DMS114 treated with DMSO at 0.1 percent for 48 hours (cell line): ENCODE data around the gene CYP4F12.
"Not testable (repeated sequence)": the region's sequence is repeated elsewhere in the genome, so short reads cannot be mapped to it uniquely, and the experiment has no call there.

Experiments used
- DNase-seq: peaks from one replicate; lab custom pipeline; 2025; ENCODE audit not compliant: unreplicated experiment; lab: John Stamatoyannopoulos, UW

Gene CYP4F12

GRCh38 chr19:15649526-15649925 lies 23.4 kb upstream of the CYP4F12 start:
- no peak for DNase-seq

DNA sequence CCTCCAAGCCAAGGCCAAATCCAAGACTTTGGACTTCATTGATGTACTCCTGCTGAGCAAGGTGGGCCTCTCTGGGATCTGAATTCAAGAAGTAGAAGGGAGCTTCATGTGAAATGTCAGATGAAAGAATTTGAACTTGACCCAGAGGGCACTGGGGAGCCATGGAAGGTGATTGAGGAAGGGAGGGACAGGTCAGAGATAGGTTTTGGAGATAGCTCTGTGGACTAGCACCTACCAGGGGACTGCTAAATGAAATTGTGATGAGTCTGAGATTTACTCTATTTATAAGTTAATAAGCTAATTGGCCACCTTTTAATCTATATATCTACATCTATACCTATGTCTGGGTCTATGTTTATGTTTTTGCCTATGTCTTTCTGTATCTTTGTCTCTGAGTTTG lies 22.8 kb upstream of the CYP4F12 start:
- not testable (repeated sequence) for DNase-seq

DNA sequence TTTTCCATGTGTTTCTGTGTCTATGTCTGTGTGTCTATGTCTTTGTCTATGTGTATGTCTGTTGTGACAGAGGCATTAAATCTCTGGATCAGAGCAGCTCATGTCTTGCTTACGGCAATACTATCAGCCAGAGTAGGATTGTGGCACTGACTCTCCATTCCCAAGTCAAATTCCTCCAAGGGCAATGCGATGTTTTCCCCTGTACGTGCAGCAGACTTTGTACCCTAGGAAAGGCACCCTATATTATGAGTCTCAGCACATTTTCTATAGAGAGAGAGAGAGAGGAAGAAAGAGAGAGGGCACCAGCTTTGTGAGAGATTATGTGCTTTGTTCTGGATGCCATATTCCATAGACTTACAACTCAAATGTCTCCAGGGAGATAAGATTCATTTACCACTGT lies 21.1 kb upstream of the CYP4F12 start:
- DNase-seq, result no peak

GRCh38 chr19:15652559-15653278 lies 20.2 kb upstream of the CYP4F12 start:
- no peak for DNase-seq

DNA sequence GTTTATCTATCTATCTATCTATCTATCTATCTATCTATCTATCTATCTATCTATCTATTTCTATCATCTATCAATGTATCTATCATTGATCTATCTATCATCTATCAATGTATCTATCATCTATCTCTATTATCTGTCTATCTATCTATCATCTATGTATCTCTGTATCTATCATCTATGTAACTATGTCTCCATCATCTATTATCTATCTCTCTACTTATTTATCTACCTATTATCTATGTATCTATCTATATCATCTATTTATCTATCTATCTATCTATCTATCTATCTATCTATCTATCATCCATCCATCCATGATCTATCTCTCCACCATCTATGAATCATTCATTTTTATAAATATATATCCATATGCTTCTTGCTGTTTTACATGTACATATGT lies 16.4 kb upstream of the CYP4F12 start:
- DNase-seq, result no peak

- no peak for DNase-seq
These were observed 9.6 kb upstream of the CYP4F12 start for GRCh38 chr19:15663247-15663646.

DNA sequence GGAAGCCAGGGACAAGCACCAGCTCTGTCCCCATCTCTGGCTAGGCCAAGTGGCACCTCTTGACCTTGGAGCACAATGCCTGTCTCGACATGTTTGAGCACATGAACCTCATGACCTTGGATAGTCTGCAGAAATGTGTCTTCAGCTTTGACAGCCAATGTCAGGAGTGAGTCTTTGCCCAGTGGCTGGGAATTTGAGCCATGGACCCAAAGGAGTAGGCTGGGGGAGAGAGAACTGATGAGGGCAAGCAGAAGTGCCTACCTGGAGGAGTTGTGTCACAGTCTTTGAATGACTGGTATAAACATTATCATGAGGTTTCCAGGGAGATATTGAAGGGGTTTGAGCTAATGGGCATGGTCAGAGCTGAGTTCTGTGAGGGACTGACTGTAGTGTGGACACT lies 6.7 kb upstream of the CYP4F12 start:
- no peak for DNase-seq

- no peak for DNase-seq
These were observed 6.0 kb upstream of the CYP4F12 start for GRCh38 chr19:15666883-15667282.

GRCh38 chr19:15669440-15669839 lies 3.4 kb upstream of the CYP4F12 start:
- no peak for DNase-seq

- no peak for DNase-seq
These were observed 3.0 kb upstream of the CYP4F12 start for GRCh38 chr19:15669891-15670290.

- DNase-seq, result no peak
These were observed 1.6 kb upstream of the CYP4F12 start for GRCh38 chr19:15671237-15671821.

DNA sequence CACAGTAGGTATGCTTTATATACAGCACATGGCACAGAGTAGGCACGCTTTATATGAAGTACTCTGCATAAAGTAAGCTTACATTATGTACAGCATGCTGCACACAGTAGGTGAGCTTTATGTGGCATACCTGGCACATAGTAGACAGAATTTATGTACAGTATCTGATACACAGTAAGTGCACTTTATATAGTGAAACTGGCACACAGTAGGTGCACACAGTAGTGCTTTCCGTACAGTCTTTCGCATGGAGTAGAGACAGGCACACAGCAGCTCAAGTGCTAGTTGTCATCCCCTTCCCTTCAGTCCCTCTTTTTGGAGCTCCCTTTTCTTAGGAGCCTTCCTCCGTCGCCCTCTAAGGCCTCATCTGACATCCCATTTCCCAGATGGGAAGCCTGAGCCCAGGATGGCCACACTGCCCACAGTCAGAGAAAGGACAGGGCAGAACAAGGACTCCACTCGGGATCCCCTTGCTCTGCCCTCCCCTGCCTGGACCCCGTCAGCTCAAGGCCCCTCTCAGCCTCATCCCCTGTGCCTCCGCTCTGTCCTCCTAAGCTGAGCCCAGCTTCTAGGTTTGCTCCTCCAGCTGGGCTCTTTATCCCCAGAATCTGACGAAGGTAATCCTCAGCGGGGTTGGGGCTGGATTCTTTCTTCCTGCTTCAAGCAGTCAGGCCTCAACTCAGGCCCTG lies 852 bp upstream of the CYP4F12 start:
- no peak for DNase-seq

- no peak for DNase-seq
These were observed 328 bp downstream of the CYP4F12 start for GRCh38 chr19:15673176-15673654.

GRCh38 chr19:15675560-15675959 lies 2.7 kb downstream of the CYP4F12 start:
- no peak for DNase-seq

DNA sequence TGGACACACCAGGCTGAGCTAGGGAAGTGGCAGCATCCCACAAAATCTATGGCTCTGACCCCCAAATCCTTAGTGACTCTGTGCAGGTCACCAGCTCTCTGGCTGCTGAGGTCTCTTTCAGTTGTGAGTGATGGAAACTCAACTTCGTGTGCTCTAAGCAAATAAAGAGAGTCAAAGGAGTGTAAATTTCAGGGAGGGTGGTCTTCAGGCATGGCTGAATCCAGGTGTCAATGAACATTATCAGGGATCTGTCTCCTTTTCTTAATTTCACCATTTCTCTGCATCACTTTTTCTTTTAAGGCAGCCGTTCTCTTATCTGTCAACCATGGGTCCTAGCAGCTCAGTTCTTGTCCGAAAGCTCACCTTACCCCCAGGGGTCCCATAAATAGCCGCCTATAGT lies 6.2 kb downstream of the CYP4F12 start:
- no peak for DNase-seq

- DNase-seq, result not testable (repeated sequence)
These were observed 7.0 kb downstream of the CYP4F12 start for GRCh38 chr19:15679865-15680264.

DNA sequence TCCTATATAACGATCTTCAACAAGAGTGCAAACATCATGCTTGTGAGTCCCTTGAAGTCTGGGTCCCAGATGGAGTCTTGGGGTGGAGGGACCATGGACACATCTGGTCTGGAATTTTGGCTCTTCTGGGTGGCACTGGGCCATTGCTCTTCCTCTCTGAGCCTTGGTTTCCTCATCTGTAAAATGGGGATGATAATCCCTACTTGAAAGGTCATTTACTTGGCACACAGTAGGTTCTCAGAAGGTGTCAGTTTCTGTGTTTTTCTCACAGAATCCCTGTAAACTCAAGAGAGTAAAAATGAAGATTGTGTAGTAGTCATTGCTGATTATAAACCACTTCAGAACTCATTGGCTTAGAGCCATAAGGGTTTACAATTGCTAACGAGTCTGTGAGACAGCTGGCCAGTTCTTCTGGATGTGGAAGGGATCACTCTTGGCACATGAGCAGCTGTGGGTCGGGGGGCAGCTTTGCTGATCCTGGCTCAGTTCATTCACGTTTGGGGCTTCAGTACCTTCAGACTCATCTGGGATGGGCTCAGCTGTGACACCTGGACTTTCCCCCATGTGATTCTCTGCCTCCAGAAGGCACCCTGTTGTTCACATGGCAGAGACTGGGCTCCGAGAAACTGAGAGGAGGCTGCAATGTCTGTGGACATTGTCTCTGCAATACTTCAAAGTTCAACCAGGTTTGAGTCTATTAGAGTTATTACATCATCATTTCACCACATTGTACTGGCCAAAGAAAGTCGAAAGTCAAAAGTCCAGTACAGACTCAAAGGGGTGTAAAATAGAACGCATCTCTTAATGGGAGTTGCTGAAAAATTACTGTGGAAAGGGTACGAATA lies 7.8 kb downstream of the CYP4F12 start:
- DNase-seq, result no peak

DNA sequence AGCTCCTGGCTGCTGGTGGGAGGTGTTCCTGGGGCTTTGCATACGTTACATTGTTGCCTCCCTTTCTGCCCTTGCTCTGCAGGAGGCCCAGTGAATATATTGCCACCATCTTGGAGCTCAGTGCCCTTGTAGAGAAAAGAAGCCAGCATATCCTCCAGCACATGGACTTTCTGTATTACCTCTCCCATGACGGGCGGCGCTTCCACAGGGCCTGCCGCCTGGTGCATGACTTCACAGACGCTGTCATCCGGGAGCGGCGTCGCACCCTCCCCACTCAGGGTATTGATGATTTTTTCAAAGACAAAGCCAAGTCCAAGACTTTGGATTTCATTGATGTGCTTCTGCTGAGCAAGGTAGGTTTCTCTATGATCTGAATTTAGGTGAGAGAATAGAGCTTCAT lies 10.5 kb downstream of the CYP4F12 start:
- DNase-seq, result no peak

- DNase-seq, result no peak
These were observed 11.9 kb downstream of the CYP4F12 start for GRCh38 chr19:15684828-15685227.

- no peak for DNase-seq
These were observed 23.8 kb downstream of the CYP4F12 start for GRCh38 chr19:15696654-15697194.
